ENCODE results near the gene HADHB.
"Not testable (repeated sequence)": the region's sequence is repeated elsewhere in the genome, so short reads cannot be mapped to it uniquely, and the experiment has no call there.

The HADHB gene

DNA sequence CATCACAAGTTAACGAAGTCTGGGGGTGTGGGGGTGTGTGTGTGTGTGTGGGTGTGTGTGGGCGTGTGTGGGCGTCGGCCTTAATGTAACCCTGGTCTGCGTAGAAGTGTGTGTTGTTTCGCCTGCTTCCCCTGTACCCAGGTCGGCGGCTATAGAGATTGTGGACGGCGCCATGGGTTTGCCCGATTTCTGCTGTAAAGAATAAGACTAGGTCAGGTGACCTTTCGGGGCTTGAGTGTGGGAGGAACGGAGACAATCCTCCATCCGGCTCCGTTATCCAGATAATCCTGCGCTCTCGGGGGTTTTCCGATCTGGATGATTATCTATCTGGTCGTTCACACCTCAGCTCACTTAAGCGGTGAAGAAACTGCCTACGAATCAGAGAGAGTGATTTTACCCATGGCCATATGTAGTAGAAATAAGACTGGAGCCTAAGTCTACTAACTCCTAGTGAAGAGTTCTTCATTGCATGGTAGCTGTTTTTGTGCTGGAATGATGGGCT is 543 bp downstream of the HADHB start:
- peak; percentile 56 to 59 for DNase-seq

DNA sequence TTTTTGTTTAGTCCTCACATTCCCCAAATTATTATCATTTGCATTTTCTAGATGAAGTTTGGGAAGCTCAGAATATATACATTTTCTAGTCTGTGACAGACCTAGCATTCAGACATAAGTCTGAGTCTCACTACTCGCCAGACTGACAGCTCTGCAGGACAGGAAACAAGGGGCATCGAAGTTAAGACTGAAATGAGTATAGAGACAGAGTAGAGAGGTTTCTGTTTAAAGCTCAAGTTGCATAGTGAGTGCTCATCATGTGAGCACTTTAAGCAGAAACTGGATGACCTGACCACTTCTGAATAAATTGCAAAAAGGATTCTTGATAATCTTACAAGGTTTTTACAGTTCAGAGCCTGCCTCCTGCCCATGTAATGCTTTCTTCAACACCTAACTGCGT is 1.1 kb downstream of the HADHB start:
- no peak for DNase-seq

DNA sequence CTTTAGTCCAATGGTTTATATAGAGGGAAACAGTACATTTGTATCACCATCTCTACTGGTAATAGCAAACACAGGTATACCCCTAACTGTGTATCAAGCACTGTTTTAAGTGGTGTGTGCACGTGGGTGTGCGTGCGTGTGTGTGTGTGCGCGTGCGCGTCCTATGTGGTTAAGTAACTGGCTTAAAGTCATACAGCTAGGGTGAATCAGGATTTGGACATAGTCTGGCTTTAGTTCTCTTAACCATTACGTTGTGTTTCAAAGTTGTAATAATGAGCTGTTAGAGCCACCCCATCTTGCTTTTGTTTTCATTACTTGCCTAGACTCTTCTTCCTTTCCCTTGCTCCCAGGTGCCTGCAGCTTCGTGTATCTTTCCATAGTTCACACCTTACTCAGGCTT is 2.1 kb downstream of the HADHB start:
- DNase-seq, result peak in 1 of 2 donors; percentile 10

DNA sequence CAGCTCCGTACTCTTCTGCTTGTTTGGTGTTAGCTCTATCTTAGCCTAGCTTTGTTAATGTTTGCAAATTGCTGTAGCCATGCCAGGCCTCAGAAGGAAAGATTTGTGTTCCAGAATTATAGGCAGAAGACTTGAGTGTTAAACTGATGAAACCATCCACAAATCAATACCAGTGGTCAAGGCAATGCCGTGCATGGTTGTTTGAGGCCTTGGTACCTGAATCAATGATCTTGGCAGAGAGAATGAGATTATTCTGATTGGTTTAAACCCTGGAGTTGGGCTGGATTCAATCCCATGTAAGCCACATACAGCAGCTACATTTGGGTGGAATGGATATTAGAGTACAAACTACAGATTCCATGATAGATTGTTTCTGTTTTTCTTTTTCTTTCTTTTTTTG is 4.9 kb downstream of the HADHB start:
- no peak for DNase-seq

DNA sequence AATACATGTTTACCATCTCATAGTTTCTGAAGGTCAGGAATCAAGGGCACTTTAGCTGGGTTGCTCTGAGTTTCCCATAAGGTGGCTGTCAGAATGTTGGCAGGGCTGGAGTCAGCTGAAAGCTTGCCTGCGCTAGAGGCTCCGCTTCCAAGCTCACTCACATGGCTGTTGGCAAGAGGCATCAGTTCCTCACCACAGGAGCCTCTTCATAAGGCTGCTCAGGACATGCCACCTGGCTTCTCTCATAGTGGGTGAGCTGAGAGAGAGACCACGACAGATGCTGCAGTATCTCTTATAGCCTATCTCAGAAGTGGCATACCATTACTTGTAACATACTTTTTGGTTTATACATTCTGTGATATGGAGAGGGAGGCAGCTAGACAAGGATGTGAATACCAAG is 7.2 kb downstream of the HADHB start:
- DNase-seq, result no peak

DNA sequence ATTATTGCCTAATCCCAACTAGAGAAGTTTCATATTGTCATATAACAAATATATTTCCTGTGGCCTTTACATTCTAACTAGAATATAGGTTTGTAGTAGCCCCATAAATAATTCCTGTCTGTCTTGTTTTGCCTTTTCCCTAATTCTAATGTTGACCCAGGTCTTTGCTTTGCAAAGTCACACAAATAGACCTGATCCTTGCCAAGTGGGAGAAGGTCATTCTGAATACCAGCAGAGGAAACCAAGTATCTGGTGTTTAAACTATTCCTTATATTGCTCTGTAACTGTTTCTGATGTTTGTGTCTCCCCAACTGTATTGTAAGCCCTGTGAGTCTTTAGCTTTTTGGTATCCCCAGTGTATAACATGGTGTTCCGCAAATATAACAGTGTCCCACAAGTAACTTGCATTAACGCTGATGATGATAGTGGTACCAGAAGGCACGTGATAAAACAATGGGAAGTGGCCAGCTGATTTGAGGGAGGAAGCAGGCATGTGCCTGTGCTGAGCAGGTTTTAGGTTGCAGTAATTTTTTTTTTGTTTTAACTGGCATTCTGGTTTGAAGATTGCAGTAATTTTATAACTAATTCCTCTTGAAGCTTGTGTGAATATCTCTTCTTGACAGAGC is 11.1 kb downstream of the HADHB start:
- DNase-seq, result no peak

DNA sequence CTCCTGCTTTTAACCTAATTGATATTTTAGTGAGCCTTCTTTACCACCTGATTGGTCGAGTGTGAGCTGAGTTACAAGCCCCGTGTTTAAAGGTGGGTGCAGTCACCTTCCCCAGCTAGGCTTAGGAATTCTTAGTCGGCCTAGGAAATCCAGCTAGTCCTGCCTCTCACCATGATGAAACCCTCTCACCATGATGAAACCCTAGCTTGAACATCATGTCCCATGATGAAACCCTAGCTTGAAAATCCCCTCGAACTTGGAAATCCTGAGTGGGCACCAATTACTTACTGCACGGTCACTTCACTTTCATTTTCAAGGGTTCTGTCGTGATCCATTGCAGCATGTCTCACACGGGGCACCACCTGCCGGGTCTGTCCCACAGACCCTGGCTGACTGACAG is 14.1 kb downstream of the HADHB start:
- not testable (repeated sequence) for DNase-seq

DNA sequence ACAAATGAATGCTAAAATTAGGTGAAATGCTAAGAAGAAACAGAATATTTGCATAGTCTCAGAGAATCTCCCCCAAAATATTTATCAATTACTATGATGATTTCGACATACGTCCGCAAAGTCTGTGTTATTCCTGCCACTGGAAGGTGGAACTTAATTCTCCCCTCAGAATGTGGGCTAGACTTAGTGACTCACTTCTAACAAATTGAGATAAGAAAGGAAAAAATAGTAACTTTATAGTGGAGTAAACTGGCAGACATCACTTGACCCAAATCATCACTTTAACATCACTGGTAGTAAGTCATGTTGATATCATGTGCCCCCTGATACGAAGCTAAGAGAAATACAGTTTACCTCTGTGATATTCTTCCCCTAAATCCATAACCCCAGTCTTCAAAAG is 23.5 kb downstream of the HADHB start:
- no peak for DNase-seq

DNA sequence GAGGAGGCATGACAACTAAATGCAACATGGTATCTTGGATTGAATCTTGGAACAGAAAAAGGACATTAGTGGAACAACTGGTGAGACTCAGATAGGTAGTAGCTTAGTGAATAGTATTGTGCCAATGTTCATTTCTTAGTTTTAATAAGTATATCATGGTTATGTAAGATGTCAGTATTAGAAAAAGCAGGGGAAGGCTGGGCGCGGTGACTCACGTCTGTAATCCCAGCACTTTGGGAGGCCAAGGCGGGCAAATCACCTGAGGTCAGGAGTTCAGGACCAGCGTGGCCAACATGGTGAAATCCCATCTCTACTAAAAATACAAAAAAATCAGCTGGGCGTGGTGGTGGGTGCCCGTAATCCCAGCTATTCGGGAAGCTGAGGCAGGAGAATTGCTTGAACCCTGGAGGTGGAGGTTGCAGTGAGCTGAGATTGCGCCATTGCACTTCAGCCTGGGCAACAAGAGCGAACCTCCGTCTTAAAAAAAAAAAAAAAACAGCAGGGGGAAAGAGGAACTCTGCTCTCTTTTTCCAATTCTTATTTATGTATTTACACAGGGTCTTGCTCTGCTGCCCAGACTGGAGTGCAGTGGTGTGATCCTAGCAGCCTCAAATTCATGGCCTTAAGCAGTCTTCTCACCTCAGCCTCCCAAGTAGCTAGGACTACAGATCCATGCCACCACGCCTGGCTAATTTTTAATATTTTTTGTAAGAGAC is 24.1 kb downstream of the HADHB start:
- DNase-seq, result not testable (repeated sequence)

DNA sequence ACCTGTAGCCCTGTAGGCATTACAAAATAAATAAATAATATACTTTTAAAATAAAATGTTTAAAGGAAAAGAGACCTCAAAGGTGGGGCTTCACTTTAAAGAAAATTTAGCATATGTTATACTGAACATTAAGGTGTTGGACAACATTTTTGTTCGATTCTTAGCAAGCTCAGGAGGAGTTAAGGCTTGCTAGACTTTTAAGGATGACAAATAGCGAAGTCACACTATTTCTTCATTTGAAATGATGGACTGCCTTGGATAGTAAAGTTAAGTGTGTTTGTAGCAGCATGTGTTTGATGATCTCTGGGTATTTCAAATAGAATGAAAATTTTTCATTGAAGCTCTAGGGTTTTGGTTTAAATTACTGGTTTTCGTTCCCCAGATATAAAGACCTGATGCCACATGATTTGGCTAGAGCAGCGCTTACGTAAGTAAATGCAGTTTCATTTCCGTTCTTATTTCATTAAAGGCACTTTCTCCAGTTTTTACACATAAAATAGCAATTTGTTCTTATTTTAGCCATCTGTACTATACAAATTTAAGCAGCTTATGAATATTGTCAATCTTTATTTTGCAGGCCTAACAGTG is 24.9 kb downstream of the HADHB start:
- no peak for DNase-seq

DNA sequence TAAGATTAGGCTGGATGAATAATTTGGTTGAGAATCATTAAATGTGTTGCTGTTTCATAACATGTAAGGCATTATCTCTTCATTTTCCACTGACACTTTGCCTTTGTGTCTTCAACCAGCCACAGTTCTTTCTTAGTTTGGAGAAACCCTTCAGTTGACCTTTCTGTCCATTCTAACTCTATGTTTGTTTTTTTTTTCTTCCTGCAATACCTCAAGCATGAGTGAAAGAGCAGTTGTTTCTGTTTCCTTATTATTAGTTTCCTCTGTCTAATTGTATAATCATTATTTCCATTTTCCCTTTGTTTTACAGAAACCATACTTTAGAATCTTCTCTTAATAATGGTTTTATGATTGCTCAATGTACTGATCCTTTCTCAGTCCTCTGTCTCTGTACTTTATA is 25.6 kb downstream of the HADHB start:
- no peak for DNase-seq

DNA sequence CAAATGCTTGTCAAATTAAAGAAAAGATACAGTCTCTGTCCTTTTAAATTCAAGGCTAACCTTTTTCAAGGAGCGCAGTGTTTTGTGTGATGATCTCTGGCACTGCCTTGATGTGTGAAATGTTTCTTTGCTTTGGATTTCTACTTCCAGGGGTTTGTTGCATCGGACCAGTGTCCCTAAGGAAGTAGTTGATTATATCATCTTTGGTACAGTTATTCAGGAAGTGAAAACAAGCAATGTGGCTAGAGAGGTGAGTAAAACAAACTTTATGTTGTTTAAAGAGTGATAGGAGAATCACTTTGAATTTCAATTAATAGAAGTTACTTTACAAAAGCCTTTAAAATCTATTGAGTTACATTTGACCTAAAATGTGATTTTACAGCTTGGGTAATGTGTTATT is 28.8 kb downstream of the HADHB start:
- DNase-seq, result no peak

DNA sequence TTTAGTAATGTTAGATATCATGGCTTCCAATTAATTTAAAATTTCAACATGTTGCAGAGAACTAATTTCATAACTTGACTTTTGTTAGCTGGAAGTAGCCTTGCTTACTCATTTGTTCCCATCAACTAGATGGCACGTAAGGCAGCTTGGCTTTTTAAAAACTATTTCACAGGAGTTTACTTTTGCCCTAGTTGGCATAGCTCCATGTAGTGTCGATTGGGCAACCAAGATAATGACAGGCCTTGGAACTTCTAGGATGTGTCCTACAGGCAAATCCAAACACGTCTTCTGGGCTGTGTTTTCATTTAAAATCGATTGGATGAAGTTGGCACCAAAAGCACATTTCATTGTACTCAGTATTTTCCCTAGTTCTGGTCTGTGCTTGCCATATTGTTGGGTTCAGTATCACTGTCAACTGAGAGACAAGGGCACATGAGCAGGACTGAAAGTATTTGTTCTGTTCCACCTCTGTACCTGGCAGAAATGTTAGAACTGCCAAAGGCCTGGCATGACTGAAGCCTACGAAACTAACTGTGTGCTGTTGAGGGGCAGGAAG is 29.4 kb downstream of the HADHB start:
- no peak for DNase-seq

DNA sequence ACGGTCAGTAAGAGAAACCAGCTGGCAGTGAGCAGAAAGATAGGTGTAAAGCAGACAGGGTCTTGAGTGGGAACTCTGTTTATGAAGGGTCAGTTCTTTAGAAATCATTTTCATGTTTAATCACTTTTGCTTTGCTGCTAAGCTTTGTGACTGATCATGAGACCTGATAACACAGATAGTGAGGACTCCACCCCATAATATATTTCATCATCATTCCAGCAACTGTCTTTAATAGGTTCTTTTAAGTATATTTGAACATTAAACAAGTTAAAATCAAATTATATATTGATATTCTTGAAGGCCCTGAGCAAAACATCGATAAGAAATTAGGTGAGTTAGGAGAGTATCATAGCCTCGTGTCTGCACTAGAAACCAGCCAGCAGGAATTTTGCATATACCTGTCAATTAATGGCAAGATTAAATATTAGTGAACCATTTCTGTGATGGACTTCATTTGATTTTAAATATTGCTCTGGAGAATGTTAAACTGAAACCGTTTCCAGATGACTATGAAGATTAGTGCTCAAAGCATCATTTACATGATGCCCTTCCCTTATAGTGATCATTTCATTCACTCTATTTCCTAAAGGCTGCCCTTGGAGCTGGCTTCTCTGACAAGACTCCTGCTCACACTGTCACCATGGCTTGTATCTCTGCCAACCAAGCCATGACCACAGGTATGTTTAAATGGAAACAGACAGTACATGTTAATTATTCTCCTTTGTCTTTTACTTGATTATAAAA is 31.9 kb downstream of the HADHB start:
- DNase-seq, result no peak

DNA sequence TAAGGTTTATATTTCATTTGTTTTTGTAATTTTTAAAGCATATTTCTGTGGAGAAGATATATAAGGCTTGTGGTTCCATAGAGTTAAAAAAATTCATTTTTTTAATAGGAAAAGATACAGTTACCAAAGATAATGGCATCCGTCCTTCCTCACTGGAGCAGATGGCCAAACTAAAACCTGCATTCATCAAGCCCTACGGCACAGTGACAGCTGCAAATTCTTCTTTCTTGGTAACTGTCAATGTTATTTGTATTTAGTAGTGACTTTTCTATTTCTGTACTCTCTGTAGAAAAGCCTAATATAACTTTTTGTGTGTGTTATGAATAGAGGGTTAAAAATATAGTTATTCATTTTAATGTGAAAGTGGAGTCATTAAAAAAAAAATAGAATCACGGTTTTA is 35.1 kb downstream of the HADHB start:
- no peak for DNase-seq

DNA sequence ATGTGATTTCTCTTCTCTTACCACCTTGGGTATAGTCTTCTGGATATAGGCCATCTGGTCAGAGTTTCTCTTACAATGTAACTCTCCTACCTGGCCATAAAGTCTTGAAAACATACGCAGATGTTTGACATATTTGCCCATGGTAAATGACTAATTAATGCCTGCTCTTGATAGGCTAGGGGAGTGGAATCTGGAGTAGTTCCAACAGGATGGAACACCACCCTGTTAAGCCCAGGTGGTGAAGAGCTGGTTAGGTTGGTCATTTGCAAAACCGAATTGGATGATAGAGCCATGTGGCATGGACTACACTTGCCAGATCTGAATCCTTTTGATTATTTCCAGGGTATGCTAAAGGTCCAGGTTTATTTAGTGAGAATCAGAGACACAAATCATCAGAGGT is 36.5 kb downstream of the HADHB start:
- DNase-seq, result no peak

DNA sequence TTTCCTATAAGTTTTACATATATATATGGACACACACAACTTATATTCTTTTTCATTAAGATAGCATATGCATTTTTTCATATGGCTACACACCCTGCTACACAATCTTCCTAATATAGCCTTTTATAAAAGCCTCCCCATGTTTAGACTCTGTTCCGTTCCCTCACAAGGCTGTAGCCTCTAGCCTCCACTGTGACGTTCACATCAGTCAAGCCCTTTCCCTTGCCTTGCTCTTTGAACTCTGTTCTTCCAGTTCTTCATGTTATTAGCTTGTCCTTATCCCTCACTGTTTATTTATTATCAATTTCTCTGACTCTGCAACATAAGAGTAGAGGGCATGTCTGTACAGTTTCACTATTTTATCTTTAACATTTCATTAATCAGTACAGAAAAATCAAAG is 38.9 kb downstream of the HADHB start:
- no peak for DNase-seq

DNA sequence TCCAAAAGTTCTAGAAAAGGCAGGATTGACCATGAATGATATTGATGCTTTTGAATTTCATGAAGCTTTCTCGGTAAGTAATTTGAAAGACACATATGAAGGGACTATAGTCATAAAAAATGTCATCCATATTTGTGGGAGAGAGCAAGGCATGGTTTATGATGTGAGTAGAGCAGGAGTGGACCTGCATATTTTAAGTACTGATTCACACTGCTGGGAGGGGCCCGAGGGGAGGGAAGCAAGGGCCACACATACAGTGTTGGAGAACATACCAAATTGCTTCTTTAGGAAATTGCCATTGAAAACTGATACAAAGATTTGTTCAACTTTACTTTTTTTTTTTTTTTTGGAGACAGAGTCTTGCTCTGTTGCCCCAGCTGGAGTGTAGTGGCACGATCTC is 39.4 kb downstream of the HADHB start:
- no peak for DNase-seq

DNA sequence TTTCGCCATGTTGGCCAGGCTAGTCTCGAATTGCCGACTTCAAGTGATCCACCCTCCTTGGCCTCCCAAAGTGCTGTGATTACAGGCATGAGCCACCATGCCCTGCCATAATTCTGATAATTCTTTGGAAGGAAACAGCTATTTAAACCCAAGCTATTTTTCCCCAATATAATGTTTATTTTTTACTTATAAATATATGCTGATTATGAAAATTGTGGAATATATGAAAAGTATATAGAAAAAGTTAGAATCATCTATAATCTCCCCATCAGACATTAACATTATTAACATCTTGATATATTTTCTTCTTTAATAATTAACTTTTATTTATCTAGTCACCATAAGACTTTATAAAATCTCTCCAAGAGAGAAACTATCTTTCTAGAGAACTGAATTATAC is 41.2 kb downstream of the HADHB start:
- DNase-seq, result no peak

DNA sequence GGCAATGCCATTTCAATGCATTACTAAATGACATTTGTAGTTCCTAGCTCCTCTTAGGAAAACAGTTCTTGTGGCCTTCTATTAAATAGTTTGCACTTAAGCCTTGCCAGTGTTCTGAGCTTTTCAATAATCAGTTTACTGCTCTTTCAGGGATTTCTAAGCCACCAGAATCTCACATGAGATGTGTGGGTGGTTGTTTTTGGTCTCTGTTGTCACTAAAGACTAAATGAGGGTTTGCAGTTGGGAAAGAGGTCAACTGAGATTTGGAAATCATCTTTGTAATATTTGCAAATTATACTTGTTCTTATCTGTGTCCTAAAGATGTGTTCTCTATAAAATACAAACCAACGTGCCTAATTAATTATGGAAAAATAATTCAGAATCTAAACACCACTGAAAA is 45.3 kb downstream of the HADHB start:
- no peak for DNase-seq

DNA sequence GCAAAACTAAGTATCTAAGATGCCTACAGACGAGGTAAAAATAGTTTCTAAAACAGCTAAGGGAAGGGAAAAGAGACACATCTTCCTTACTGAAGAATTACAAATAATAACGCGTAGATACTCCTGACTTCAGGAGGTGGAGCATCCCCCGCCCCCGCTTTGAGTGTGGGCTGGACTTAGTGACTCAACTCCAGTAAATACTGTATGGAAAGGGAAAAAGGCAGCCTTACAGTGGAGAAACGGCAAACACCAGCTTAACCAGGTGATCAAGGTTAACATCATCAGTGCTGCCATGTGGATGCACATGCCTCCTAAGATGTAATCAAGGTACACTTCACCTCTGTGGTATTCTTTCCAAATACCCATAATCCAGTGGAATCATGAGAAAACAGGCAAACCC is 47.9 kb downstream of the HADHB start:
- DNase-seq, result no peak

DNA sequence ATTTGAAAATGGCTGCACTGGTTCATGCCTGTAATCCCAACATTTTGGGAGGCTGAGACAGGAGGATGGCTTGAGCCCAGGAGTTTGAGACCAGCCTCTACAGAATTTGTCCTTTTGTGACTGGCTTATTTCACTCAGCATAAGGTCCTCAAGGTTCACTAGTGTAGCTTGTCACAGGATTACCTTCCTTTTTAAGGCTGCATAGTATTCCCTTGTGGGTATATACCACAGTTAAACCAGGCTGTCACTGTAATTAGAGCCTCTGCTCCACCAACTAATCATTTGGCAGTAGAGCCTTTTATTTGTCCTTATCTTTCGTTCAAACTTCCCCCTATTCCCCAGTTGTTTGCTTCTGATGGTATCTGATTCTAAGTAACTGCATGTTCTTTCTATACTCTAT is 50.8 kb downstream of the HADHB start:
- DNase-seq, result no peak

DNA sequence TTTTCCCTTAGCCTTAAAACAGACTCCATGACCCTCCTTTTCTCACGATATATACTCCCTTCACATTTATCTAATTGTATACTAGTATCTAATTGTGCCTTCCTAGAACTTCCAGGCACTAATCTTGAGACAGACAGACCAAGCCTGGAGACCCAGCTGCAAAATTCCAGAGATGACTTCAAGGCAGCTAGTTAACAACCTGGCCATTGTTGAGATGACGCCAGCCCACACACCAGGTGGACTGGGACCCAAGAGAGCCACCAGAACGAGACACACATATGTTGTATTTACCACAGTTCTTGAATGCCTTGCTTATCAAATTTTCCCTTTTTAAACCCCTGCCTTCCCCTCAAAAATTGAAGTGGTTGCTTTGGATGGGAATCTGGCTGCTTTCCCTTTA is 52.3 kb downstream of the HADHB start:
- DNase-seq, result no peak

DNA sequence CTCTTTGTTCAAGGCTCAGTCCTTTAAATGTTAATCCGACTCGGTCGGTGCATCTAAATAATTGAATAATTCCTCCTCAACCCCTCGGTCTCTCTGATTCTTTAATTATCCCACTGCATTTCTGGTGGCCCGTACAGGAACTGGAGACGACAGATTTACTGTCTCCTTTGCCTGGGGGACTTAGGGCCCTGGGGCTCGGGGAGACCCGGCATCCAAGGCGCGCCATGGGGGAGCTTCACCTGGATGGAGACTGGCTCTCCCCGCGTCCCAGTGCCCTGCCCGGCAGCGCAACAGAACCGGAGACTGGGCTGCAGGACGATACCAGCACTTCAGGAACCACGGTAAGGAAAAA is 53.5 kb downstream of the HADHB start:
- no peak for DNase-seq
